Measurements from ENCODE around the gene PROCA1. TPM values are rescaled to one million over a fixed set of nuclear protein-coding genes. Genes with fewer than 3 reads are reported as not detected.

Gene PROCA1
- total RNA-seq, 4 donors from 2014 or later = 1.7 to 3.5 (median 3.1) TPM; not detected in 1

GRCh38 chr17:28717578-28718332 lies 6.1 kb upstream of the PROCA1 start, which contains the start of gene RAB34:
Gene RAB34, minus strand, starts transcription at chr17:28717868. Its CDS starts 602 bp downstream, at chr17:28717266.
- TF ChIP-seq POLR2A (IDR thresholded peaks at IDR 0.05) (no peak), CTCF (IDR thresholded peaks at IDR 0.05) (no peak)
- Histone ChIP-seq H3K27me3 (no peaks in the 10 kb centered on the region), H3K4me1 (peaks cover 9 to 38% (median 21%) of the 10 kb centered on the region in 4 donors), H3K9me3 (no peaks in the 10 kb centered on the region), H3K36me3 (peaks cover 0 to 28% (median 0%) of the 10 kb centered on the region in 3 donors), H3K4me3 (peak within 1 kb of the TSS; percentile 44 to 58 (median 52)), H3K27ac (peak within 1 kb of the TSS; percentile 62 to 92 (median 90))
- peak in 2 of 3 donors; percentile 52 to 71 for DNase-seq

DNA sequence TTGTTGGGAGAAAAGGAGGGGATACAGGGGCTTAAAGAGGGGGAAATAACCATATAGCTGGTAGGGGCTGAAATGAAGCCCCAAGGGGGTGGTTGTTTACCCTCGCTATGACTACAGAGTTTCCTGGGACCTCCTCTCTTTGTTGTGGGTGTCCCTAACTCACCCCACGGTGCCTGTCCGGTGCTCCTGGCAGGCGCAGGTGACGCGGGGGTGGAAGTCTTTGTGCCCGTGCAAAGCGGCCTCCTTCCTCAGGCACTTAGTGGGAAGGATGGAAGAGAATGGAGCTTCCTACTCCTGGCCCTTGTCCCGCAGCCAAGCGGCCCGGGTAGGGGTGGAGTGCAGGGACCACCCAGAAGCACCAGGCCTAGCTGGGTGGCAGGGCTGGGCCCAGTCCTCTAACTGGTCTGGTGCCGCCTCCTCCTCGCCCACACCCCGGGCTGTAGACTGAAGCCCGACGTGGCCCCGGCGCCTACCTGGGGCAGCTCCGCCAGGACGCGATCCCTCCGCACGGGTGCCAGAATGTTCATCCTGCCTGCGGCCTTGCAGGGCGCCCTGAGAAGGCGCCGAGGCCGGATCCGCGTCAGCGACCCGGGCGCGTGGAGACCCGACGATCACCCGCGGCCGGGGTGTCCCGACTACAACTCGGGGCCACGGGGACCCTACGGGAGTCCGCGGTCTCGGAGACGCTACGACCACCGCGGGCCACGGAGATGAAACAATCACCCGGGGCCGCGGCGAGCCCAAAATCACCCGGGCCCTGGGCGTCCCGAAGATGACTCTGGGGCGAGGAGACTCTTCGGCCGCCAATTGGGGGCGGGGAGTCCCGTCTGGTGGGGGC lies 5.3 kb upstream of the PROCA1 start:
- Histone ChIP-seq H3K36me3 (peaks cover 0 to 20% (median 0%) of the 10 kb centered on the region in 3 donors), H3K27ac (peak overlapping the region; percentile 62 to 92 (median 90)), H3K27me3 (no peaks in the 10 kb centered on the region), H3K9me3 (no peaks in the 10 kb centered on the region), H3K4me3 (peak overlapping the region; percentile 44 to 58 (median 52)), H3K4me1 (peaks cover 9 to 42% (median 19%) of the 10 kb centered on the region in 4 donors)
- no peak for DNase-seq
- TF ChIP-seq POLR2A (IDR thresholded peaks at IDR 0.05) (no peak), CTCF (IDR thresholded peaks at IDR 0.05) (no peak)

- peaks cover 0 to 13% (median 0%) of the 10 kb centered on the region in 3 donors for H3K36me3 ChIP-seq
- H3K4me3 ChIP-seq = no peak overlapping the region
- TF ChIP-seq POLR2A (IDR thresholded peaks at IDR 0.05) (no peak), CTCF (IDR thresholded peaks at IDR 0.05) (no peak)
- no peaks in the 10 kb centered on the region for H3K27me3 ChIP-seq
- peaks cover 0 to 35% (median 8%) of the 10 kb centered on the region in 4 donors for H3K4me1 ChIP-seq
- no peak overlapping the region for H3K27ac ChIP-seq
- H3K9me3 ChIP-seq = no peaks in the 10 kb centered on the region
- no peak for DNase-seq
These were observed 3.5 kb upstream of the PROCA1 start for GRCh38 chr17:28715217-28715616.

GRCh38 chr17:28714281-28714680 lies 2.6 kb upstream of the PROCA1 start:
- H3K4me3 ChIP-seq = no peak overlapping the region
- H3K36me3 ChIP-seq = peaks cover 0 to 13% (median 0%) of the 10 kb centered on the region in 3 donors
- no peaks in the 10 kb centered on the region for H3K27me3 ChIP-seq
- no peak overlapping the region for H3K27ac ChIP-seq
- H3K9me3 ChIP-seq = no peaks in the 10 kb centered on the region
- TF ChIP-seq CTCF (IDR thresholded peaks at IDR 0.05) (peak in 1 of 6 experiments; percentile 13), POLR2A (IDR thresholded peaks at IDR 0.05) (no peak)
- DNase-seq = no peak
- H3K4me1 ChIP-seq = peaks cover 0 to 44% (median 7%) of the 10 kb centered on the region in 4 donors

- H3K9me3 ChIP-seq = no peaks in the 10 kb centered on the region
- DNase-seq = no peak
- H3K4me1 ChIP-seq = peaks cover 0 to 38% (median 5%) of the 10 kb centered on the region in 4 donors
- peaks cover 0 to 13% (median 0%) of the 10 kb centered on the region in 3 donors for H3K36me3 ChIP-seq
- H3K27ac ChIP-seq = peak overlapping the region in 2 of 4 donors; percentile 78 to 96
- H3K27me3 ChIP-seq = no peaks in the 10 kb centered on the region
- no peak overlapping the region for H3K4me3 ChIP-seq
- TF ChIP-seq POLR2A (IDR thresholded peaks at IDR 0.05) (no peak), CTCF (IDR thresholded peaks at IDR 0.05) (no peak)
These were observed 1.2 kb upstream of the PROCA1 start for GRCh38 chr17:28712705-28713415.
